ENCODE results near the gene TECTA.

Gene TECTA

GRCh38 chr11:121152764-121153163 lies 51.7 kb downstream of the TECTA start:
- no peak overlapping the region for H3K4me2 ChIP-seq (ENCODE audit: insufficient read depth, low read length)
- no peak overlapping the region for H2AFZ ChIP-seq (ENCODE audit: low read depth, low read length)
- no peak for TF ChIP-seq EZH2 (IDR thresholded peaks at IDR 0.05; ENCODE audit: borderline replicate concordance, low read depth, low read length, severe bottlenecking)
- TF ChIP-seq CTCF (IDR thresholded peaks at IDR 0.05; ENCODE audit: borderline replicate concordance, extremely low read depth, low read length, poor library complexity, severe bottlenecking): no peak
- H3K9ac ChIP-seq (ENCODE audit: low read depth, low read length): no peak overlapping the region
- ATAC-seq (ENCODE audit: insufficient read depth, low read depth) (no peak), DNase-seq (no peak)
- no peak overlapping the region for H3K27ac ChIP-seq (ENCODE audit: low read length)
- H4K20me1 ChIP-seq (ENCODE audit: insufficient read depth, low read length): no peaks in the 10 kb centered on the region
- no peaks in the 10 kb centered on the region for H3K27me3 ChIP-seq (ENCODE audit: insufficient read depth, low read length, poor library complexity)
- H3K4me3 ChIP-seq (ENCODE audit: low read depth in 1 of 2, low read length in 2 of 2): no peak overlapping the region
- no peaks in the 10 kb centered on the region for H3K79me2 ChIP-seq (ENCODE audit: insufficient read depth, low read length)
- no peaks in the 10 kb centered on the region for H3K4me1 ChIP-seq (ENCODE audit: insufficient read depth, low read length)
- no peaks in the 10 kb centered on the region for H3K9me3 ChIP-seq (ENCODE audit: insufficient read depth, low read length, severe bottlenecking)
- H3K36me3 ChIP-seq (ENCODE audit: insufficient read depth, low read length): no peaks in the 10 kb centered on the region

DNA sequence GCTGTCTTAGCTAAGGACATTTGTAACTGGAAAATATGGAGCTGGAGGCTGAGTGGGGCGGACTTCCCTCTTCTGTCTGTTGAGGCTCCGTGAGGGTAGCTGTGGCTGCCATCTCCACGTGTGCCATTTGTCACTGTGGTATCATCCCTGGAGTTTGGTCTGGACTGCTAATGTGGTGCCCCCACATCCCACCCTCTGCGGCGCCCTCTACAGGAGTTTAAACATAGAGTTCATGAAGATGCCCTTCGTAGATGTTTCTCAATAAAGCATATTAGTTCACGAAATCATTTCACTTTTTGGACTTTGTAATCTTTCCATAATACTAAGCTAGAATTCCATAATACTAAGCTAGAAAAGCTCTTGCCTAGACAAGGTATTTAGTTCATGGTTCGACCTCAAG lies 52.4 kb downstream of the TECTA start:
- no peaks in the 10 kb centered on the region for H4K20me1 ChIP-seq (ENCODE audit: insufficient read depth, low read length)
- no peaks in the 10 kb centered on the region for H3K79me2 ChIP-seq (ENCODE audit: insufficient read depth, low read length)
- H3K4me3 ChIP-seq (ENCODE audit: low read depth in 1 of 2, low read length in 2 of 2): no peak overlapping the region
- no peak overlapping the region for H3K27ac ChIP-seq (ENCODE audit: low read length)
- no peak overlapping the region for H2AFZ ChIP-seq (ENCODE audit: low read depth, low read length)
- no peaks in the 10 kb centered on the region for H3K36me3 ChIP-seq (ENCODE audit: insufficient read depth, low read length)
- peak; percentile 8 for TF ChIP-seq CTCF (IDR thresholded peaks at IDR 0.05; ENCODE audit: borderline replicate concordance, extremely low read depth, low read length, poor library complexity, severe bottlenecking)
- TF ChIP-seq EZH2 (IDR thresholded peaks at IDR 0.05; ENCODE audit: borderline replicate concordance, low read depth, low read length, severe bottlenecking): no peak
- no peak overlapping the region for H3K9ac ChIP-seq (ENCODE audit: low read depth, low read length)
- ATAC-seq (ENCODE audit: insufficient read depth, low read depth): no peak
- H3K9me3 ChIP-seq (ENCODE audit: insufficient read depth, low read length, severe bottlenecking): no peaks in the 10 kb centered on the region
- no peak overlapping the region for H3K4me2 ChIP-seq (ENCODE audit: insufficient read depth, low read length)
- no peaks in the 10 kb centered on the region for H3K4me1 ChIP-seq (ENCODE audit: insufficient read depth, low read length)
- DNase-seq: no peak
- no peaks in the 10 kb centered on the region for H3K27me3 ChIP-seq (ENCODE audit: insufficient read depth, low read length, poor library complexity)

- Histone ChIP-seq H3K4me2 (ENCODE audit: insufficient read depth, low read length) (no peak overlapping the region), H3K36me3 (ENCODE audit: insufficient read depth, low read length) (no peaks in the 10 kb centered on the region), H3K4me1 (ENCODE audit: insufficient read depth, low read length) (no peaks in the 10 kb centered on the region), H3K79me2 (ENCODE audit: insufficient read depth, low read length) (no peaks in the 10 kb centered on the region), H3K9me3 (ENCODE audit: insufficient read depth, low read length, severe bottlenecking) (no peaks in the 10 kb centered on the region), H3K27me3 (ENCODE audit: insufficient read depth, low read length, poor library complexity) (no peaks in the 10 kb centered on the region), H4K20me1 (ENCODE audit: insufficient read depth, low read length) (no peaks in the 10 kb centered on the region), H3K27ac (ENCODE audit: low read length) (no peak overlapping the region), H2AFZ (ENCODE audit: low read depth, low read length) (no peak overlapping the region), H3K9ac (ENCODE audit: low read depth, low read length) (no peak overlapping the region), H3K4me3 (ENCODE audit: low read depth in 1 of 2, low read length in 2 of 2) (no peak overlapping the region)
- ATAC-seq (ENCODE audit: insufficient read depth, low read depth) (no peak), DNase-seq (no peak)
- TF ChIP-seq CTCF (IDR thresholded peaks at IDR 0.05; ENCODE audit: borderline replicate concordance, extremely low read depth, low read length, poor library complexity, severe bottlenecking) (no peak), EZH2 (IDR thresholded peaks at IDR 0.05; ENCODE audit: borderline replicate concordance, low read depth, low read length, severe bottlenecking) (no peak)
Observed at GRCh38 chr11:121154486-121155314, 53.7 kb downstream of the TECTA start.
